GM12801 (cell line): ENCODE results near the gene STUM.

Experiments
- TF ChIP-seq, protein P1 (sequence below): IDR thresholded peaks from one replicate; pipeline ENCODE4 v1.5.1; 2011; ENCODE audit warnings: control low read depth; ENCODE audit not compliant: insufficient read length; ENCODE audit errors: extremely low read depth

The STUM gene

DNA sequence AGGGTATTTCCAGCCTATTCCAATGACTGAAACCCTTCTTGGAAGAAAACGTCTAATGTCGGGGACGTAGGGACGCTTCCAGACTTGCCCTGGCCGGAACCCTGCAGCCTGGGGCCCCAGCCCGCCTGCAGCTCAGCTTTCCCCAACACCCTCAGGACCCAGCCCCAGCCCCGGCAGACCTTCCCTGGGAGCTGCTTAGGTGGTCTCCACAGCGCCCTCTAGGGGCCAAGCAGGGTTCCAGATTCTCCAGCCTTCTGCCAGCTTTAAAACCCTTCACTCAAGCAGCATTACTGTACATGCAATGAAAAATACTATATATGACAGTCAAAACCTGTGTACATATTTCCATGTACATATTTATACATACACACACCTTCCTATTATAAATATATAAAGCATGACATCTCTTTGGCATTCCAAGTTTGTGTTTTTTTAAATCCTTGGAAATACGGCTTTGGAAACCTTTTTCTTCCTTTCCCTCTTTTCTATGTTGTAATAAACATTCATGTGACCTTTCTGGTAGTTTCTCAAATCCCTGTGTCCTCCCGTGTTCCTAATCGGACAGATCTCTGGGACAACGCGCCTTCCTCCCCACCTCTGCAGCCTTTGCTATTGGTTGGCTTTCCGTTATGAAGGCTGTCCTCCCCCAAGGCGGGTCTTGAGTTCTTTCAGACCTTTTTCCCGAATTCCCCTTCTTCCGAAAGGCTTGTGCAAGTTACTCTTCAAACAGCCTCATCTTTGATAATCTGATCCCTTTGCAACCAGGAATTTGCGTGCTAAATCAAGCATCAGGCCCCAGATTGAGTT lies 60.3 kb downstream of the STUM start:
- TF ChIP-seq, protein P1, sequence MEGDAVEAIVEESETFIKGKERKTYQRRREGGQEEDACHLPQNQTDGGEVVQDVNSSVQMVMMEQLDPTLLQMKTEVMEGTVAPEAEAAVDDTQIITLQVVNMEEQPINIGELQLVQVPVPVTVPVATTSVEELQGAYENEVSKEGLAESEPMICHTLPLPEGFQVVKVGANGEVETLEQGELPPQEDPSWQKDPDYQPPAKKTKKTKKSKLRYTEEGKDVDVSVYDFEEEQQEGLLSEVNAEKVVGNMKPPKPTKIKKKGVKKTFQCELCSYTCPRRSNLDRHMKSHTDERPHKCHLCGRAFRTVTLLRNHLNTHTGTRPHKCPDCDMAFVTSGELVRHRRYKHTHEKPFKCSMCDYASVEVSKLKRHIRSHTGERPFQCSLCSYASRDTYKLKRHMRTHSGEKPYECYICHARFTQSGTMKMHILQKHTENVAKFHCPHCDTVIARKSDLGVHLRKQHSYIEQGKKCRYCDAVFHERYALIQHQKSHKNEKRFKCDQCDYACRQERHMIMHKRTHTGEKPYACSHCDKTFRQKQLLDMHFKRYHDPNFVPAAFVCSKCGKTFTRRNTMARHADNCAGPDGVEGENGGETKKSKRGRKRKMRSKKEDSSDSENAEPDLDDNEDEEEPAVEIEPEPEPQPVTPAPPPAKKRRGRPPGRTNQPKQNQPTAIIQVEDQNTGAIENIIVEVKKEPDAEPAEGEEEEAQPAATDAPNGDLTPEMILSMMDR: no peak

DNA sequence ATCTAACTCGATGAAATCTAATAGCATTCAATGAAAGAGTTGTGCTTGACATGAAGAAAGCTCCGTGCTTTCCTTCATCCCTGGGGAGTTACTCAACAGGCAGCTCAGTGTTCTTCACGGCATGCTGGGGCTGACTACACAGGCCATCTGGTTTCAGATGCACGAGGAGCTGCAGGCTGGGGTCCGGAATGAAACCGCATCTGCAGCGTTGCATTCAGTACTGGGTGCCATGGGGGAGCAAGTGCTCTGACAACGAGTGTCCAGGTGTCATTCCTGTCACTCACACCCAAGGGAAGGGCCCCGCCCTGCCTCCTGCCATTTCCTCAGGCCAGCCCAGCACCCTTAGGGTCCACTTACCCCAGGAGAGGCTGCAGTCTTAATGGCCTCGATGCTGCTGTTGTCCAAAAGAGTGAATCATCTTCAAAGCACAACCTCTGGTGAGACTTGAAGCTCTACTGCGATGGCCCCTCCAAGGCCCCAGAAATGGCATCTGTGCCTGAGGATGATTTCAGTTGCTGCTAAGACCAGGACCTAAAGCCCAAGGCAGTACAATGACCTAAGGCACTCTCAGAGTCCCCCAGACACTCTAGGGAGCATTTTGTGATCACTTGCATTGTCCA lies 61.4 kb downstream of the STUM start:
- TF ChIP-seq, protein P1: no peak

DNA sequence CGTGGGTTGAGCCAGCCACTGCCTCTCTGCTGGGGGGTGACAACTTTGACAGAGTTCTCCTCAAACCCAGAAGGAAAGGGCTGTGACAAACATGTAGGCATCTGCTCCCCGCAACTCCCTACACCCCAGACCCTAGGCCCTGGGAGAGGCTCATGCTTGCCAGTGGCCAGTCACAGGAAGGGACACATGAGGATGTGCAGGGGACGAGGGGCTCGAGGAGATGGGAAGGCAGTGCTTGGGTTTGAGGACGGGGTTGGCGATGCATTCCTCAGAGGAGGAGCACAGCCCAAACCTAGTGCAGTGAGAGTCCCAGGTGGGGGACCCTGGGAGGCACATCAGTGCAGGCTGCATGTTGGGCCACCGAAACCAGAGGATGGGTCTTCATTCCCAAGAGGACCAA lies 62.1 kb downstream of the STUM start:
- TF ChIP-seq, protein P1: no peak

DNA sequence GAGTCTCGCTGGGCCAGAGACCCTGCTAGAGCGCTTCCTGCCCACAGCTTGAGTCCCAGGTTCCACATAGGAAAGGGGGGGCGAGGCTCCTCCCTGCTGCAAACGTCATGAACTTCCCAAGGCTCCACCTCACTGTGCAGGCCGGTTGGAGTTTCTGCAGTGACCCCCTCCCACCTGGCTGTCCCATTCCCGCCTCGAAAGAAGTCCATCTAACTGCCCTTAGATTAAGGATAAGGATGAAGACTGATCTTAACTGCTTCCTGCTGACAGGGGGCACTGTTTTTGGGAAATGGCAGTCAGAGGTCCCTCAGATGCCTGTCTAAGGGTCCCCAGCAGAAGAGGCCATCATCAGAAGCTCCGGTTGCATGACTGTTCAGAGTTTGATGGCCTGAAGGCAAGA lies 62.7 kb downstream of the STUM start:
- TF ChIP-seq, protein P1: no peak

DNA sequence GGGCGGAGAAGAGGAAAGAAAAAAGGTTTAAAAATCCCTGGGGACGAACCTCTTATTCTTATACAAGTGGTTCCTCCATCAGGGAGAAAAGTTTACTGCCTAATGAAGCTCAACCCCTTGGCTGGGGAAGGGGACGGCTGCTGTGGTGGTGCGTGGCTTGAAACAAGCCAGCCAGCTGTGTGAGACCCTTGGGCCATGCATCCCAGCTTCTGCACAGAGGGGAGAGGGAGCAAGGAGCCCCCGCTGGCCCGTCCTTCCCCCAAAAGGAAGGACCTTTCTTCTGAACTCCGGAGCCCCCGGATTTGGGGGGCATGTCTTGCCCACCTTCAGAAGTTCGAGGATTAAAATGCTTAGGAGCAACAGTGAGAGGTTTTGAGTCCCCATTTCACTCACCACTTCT lies 67.3 kb downstream of the STUM start:
- TF ChIP-seq, protein P1: no peak

DNA sequence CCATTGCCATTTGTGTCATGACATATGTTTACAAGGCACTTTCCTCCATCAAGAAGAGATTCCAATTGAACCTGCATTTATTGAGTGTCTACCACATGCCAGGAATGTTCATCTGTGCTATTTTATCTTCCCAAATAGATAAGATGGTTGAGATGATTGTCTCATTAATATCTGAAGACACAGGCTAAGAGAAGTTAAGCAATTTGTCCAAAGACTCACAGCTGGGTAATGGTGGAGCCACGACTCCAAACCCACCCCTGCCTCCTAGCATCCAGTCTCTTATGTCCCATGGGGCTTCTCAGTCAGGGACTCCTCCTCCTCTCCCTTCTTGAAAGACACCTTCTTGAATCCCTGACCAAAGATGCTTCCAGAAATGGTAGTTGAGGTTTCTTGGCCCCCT lies 68.1 kb downstream of the STUM start:
- TF ChIP-seq, protein P1: no peak

DNA sequence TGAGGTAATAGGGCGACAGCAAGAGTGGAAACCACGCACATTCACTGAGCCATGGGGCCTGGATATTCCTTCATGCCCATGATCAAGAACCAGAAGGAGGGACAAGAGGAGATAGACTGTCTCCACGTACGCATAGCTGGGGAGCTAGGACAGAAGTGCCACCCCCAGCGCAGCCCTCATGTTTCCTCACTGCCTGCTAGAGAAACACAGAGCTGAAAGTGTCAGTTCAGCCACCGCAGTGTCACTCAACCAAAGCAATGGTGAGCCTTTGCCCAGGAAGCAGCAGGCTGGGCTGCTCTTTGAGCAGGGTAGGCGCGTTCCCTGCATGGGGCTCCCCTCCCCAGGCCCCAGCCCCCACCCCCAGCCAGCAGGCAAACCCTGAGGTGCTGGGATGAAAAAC lies 68.5 kb downstream of the STUM start:
- TF ChIP-seq, protein P1: no peak
